HG03108 (cell line): ENCODE data around the gene TMEM175.
"Not testable (repeated sequence)": the region's sequence is repeated elsewhere in the genome, so short reads cannot be mapped to it uniquely, and the experiment has no call there.

ENCODE experiments used
- ATAC-seq: cut with Tn5 transposase; IDR thresholded peaks from one replicate; pipeline ENCODE4 v1.9.1; 2021; ENCODE audit warnings: moderate library complexity; ENCODE audit not compliant: unreplicated experiment

TMEM175 gene

GRCh38 chr4:914531-914930, 17.7 kb upstream of the TMEM175 start:
- no peak for ATAC-seq

- no peak for ATAC-seq
Observed at GRCh38 chr4:915041-915474, 17.2 kb upstream of the TMEM175 start.

- no peak for ATAC-seq
Observed at GRCh38 chr4:915595-915994, 16.7 kb upstream of the TMEM175 start.

- ATAC-seq, result no peak
Observed at GRCh38 chr4:917466-917865, 14.8 kb upstream of the TMEM175 start.

GRCh38 chr4:917992-918391, 14.3 kb upstream of the TMEM175 start:
- ATAC-seq, result no peak

GRCh38 chr4:918591-918990, 13.7 kb upstream of the TMEM175 start:
- ATAC-seq, result not testable (repeated sequence)

- not testable (repeated sequence) for ATAC-seq
Observed at GRCh38 chr4:919004-919680, 13.1 kb upstream of the TMEM175 start.

GRCh38 chr4:921830-922331, 10.4 kb upstream of the TMEM175 start:
- ATAC-seq, result peak; percentile 59

GRCh38 chr4:924107-925096, 7.9 kb upstream of the TMEM175 start:
- peak; percentile 35 for ATAC-seq

- ATAC-seq, result peak; percentile 2
Observed at GRCh38 chr4:925171-925570, 7.1 kb upstream of the TMEM175 start.

- ATAC-seq, result no peak
Observed at GRCh38 chr4:925771-926500, 6.3 kb upstream of the TMEM175 start.

- no peak for ATAC-seq
Observed at GRCh38 chr4:926538-926937, 5.7 kb upstream of the TMEM175 start.

GRCh38 chr4:927566-927965, 4.7 kb upstream of the TMEM175 start:
- not testable (repeated sequence) for ATAC-seq

- ATAC-seq, result no peak
Observed at GRCh38 chr4:929096-929765, 3.0 kb upstream of the TMEM175 start.

- no peak for ATAC-seq
Observed at GRCh38 chr4:930028-930551, 2.2 kb upstream of the TMEM175 start.

- no peak for ATAC-seq
Observed at GRCh38 chr4:930827-931193, 1.4 kb upstream of the TMEM175 start.

GRCh38 chr4:931194-931959, 883 bp upstream of the TMEM175 start:
- ATAC-seq, result peak; percentile 1

GRCh38 chr4:932713-933070, 432 bp downstream of the TMEM175 start:
- ATAC-seq, result no peak

GRCh38 chr4:939508-939907, 7.2 kb downstream of the TMEM175 start:
- ATAC-seq, result not testable (repeated sequence)
